Stimulated activated CD4-positive, alpha-beta T cell treated with anti-CD3 and anti-CD28 coated beads, Interleukin-12 subunit alpha, Interleukin-12 subunit beta, amount 100 ng/mL, for 4 hours (primary cell): ENCODE results near the gene GTF2A1L.

Experiments
- DNase-seq: peaks from one replicate; pipeline ENCODE4 v3.0.0-alpha.2; 2020

Gene GTF2A1L

GRCh38 chr2:48707466-48707865, 89.8 kb downstream of the GTF2A1L start:
- no peak for DNase-seq

DNA sequence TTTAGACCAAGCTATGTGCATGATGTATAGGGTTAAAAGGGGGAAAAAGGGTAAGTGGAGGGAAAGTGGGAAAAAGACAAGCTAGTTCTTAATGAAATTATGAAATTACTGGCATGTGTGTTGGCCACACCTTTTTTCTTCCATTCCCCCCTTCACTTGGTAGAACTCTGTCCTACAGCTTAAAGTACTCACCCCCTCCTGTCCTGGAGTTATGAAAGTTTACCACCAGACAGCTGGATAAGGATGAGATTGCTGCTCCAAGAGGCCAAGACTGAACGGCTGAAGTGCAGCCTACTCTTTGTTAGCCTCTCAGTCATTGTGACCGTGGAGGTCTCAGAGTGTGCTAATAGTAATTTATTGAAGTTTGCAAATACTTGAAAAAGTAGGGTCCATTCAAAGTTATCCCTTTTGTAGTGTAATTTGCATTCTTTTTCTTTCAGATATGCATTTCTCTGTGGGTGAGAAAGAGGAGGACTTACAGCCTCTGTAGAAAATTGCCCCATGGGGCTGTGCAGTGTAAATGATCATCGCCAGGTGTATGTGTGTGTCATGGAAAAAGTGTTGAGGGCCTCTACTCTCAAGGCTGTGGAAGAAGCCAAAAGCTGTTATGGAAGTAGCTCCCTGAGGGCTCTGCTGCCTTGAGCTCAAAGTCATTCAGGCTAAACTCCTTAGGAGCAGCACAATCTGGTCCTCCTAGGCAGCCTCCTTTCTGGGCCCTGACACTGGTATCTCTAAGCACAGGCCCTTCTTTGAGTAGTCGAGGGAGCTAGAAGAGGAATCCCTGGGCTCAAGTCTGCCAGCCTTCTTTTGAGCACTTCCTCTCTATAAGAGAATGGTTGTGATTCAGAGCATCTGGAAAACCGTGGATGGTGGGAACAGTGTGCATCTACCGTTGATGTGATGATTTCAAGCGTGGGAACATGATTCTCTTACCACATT, 91.7 kb downstream of the GTF2A1L start:
- DNase-seq: no peak

GRCh38 chr2:48711343-48711742, 93.7 kb downstream of the GTF2A1L start:
- DNase-seq: no peak

DNA sequence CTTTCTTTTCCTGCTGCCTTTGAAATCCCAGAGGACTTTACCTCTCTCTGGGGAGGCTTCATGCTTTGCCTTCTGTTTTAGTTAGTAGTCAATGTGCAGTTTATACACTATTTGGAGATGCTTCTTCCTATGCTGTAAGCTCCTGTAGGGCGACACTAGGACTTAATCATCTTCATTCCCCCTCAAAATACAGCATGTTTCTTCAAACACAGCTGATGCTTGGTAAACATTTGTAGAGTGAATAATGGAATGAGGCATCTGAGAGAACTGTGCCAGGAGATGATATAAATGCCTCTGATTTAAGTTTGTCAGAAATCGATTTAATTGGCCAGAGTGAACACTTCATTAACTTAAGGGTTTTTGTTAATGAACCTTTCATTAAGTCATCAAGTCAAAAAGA, 94.5 kb downstream of the GTF2A1L start:
- no peak for DNase-seq

GRCh38 chr2:48713647-48714046, 96.0 kb downstream of the GTF2A1L start:
- DNase-seq: no peak

GRCh38 chr2:48714245-48714644, 96.6 kb downstream of the GTF2A1L start:
- no peak for DNase-seq

GRCh38 chr2:48715042-48715899, 97.6 kb downstream of the GTF2A1L start:
- DNase-seq: no peak

DNA sequence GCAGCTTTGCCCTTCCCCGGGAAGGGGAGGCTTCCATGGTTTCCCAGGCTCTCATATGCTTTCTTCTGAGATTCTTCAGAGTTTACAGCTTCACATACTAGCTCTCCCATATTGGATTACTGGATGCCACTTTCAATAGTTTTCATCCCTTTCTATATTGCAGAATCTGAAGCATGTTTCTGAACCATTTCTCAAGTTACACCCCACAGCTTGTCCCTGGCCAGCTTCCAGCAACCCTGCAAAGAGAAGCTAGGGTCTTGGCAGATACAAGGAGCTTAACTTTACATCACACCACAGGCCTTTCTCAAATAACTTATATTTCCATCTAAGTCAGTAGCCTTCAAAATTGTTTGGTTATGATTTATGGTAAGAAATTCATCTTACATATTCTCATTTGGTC, 98.3 kb downstream of the GTF2A1L start:
- DNase-seq: no peak

DNA sequence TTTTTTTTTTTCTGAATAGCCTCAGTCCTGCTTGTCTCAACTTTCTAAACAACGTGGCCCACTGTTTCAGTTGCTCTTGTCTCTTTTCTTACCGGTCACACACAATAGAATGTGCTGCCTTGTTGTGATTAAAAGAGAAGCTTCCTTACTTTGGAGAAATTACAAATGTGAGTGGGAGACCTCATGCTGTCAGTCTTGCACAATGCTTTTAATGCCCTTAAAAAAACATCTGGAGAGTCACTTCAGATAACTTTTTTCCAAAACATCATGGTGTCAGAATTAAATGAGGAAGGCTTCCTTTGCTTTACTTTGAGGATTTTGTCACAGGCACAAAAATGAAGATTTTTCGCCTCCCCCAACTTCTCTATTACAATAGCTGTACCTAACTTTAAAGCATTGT, 100.2 kb downstream of the GTF2A1L start:
- DNase-seq: no peak

GRCh38 chr2:48719480-48720177, 102.0 kb downstream of the GTF2A1L start:
- DNase-seq: no peak

DNA sequence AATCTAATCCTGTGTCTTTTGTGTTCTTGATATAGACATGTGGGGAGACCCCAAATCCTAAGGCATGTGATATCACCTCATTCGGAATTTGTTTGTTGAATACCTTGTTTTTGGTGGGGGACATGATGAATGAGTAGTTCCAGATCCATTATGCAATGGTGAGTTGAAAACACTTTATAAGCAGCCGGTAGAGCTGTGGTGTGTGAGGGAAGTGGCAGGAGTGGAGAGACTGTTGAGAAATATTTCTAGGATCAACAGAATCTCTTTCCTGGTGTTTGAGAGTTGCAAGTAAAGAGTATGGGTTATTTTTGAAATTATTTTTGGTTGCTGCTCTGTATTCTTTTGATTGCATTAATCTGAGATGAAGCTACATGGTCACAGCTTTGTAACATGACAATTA, 103.5 kb downstream of the GTF2A1L start:
- DNase-seq: no peak

GRCh38 chr2:48722391-48722790, 104.7 kb downstream of the GTF2A1L start:
- no peak for DNase-seq

GRCh38 chr2:48723129-48723528, 105.5 kb downstream of the GTF2A1L start:
- no peak for DNase-seq

DNA sequence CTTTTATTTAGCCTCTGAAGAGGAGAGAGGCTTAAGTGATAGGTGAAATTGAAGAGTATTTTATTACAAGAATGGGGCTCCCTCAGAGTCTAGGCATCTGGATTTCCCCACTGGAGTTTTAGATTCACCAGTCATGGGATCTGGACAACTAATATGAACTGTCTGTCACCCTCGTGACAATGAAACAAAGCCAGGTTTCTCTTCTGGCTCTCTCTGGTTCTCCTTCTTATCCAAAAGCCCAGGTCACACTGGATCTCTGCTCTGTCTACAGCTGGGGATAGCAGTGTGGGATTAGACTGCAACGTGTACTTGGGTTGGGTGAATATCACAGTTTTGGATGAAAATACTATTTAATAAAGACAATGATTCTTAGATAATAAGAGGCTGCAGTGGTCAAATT, 106.6 kb downstream of the GTF2A1L start:
- DNase-seq: no peak

DNA sequence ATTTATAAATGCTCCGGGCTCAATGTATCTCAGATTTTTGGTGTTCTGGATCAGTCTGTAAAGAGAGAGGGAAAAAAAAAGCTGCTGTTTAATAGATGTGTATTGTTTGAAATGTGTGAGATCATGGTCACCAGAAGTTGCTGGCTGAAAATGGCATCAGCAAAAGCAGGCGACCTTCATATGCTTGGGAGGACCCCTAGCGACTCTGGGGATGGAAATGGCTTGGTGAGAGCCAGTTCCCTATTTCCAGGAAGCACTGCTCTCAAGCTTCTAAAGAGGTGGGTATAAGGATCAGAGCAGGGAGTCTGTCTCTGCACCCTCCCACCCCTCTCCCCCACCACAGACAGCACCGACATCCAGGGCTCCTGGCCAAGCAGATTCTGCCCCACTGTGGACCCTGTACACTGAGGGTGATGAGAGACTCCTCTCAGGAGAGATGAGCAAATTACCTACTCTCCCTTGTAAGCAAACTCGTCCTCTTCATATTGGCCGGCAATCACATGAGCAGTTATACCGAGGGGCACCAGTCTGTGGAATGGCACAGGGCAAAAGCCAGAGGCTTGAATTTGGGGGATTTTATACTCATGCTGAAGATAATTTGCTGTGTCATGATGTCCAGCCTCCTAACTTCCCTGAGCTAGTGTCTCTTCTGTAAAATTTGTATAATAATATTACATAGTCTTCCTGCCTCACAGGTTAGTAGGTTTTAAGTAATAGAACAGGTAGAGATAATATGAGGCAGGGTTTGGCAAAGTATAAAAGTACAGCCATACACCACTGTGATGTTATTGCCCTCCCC, 108.2 kb downstream of the GTF2A1L start:
- no peak for DNase-seq

GRCh38 chr2:48727560-48727959, 109.9 kb downstream of the GTF2A1L start:
- DNase-seq: no peak

DNA sequence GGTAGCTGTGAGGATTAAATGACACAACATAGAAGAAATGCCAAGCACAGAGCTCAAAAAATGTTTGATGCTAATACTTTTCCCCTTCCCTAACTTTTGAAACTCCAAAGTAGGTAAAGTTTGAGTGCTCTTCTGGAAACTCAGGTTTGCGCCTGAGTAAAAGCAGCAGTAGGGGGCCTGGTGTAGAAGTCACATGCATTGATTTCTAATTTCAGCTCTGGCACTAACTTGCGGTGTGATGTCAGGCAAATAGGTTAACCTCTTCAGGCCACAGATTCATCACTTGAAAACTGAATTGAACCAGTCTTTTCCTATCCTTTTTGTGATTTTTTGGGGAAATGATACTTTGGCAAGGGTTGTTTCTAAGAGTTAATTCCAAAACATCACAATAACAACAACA, 110.6 kb downstream of the GTF2A1L start:
- no peak for DNase-seq

DNA sequence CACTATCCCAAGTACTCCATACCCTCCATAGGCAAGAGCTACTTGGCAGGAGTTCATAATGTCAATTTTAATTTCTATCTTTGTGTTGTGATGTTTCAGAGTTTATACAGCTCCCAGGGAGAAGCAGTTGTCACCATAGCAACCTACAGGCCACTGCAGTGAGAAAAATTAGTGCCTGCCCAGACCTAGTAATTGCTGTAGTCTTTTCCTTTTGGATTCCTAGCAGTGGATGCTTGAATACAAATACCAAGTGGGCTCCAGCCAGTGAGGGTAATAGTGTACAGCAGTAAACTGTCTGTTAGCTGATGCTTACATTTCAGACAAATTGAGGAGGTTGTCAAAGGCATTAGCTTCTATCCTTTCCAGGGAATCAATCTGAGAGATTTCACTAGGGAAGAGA, 111.2 kb downstream of the GTF2A1L start:
- DNase-seq: no peak
